Esophagus muscularis mucosa (tissue), 3 donors: ENCODE measurements around the gene PLAAT5.

Source experiments
- CTCF ChIP-seq, 3 experiments: fragments of 200-600 bp in 2 of 3; fragments of 450-650 bp in 1 of 3; sonication (generic) in 2 of 3; IDR thresholded peaks; one replicate each; pipeline ENCODE4 v1.5.1; 2017 to 2019; ENCODE audit warnings: antibody characterized with exemption in 3 of 3, mild to moderate bottlenecking in 2 of 3, moderate library complexity in 1 of 3
- EP300 ChIP-seq: sonication (generic); formaldehyde crosslinking; IDR thresholded peaks from one replicate; pipeline ENCODE4 v1.6.1; 2017; ENCODE audit warnings: antibody characterized with exemption

- TF ChIP-seq CTCF (IDR thresholded peaks at IDR 0.05), result no peak
- TF ChIP-seq EP300, result no peak
Measured at GRCh38 chr11:63488789-63489188, 2.2 kb downstream of the PLAAT5 start.
